Islet precursor cell (in vitro differentiated cells): ENCODE data around the gene SRSF1.

Experiments
- DNase-seq: peaks from one replicate; pipeline ENCODE4 v3.0.0-alpha.2; 2018

Gene SRSF1, protein sequence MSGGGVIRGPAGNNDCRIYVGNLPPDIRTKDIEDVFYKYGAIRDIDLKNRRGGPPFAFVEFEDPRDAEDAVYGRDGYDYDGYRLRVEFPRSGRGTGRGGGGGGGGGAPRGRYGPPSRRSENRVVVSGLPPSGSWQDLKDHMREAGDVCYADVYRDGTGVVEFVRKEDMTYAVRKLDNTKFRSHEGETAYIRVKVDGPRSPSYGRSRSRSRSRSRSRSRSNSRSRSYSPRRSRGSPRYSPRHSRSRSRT

GRCh38 chr17:58006924-58007780, at the start of gene SRSF1:
Gene SRSF1, minus strand, starts transcription at chr17:58007246. Its CDS starts 109 bp downstream, at chr17:58007137.
- DNase-seq, result peak; percentile 99

GRCh38 chr17:58056476-58056875, 49.4 kb upstream of the SRSF1 start:
- no peak for DNase-seq

- DNase-seq, result no peak
Observed at GRCh38 chr17:58054641-58055040, 47.6 kb upstream of the SRSF1 start.

DNA sequence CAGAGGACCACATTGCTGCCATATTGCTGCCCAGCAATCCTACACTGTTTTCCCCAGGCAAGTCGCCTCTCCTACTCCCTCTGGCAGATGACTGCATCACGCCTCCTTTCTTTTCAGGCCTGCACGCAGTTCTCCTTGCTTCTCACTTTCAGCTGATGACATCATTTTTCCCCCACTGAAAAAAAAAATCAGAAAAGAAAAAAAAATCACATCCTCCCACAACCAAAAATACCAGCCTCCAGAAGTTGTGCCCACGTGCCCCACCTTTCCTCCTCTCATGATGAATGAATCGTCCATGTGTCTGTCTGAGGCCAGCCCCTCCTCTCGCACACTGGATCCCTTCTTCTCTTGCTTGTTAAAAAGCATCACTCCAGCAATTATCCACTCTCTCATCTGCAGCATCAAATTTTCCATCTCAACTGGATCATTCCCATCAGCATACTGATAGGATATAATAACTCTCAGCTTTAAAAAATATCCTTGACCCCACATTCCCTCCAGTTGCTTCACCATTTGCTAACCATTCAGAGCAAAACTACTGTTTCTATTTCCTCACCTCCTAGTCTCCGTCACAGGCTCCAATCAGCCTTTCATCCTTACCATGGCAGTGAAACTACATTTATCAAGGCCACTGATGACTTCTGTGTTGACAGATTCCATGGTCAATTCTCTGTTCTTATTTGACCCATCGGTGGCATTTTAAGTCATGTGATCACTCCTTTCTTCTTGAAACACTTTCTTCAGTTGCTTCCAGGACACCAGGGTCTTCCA, 46.1 kb upstream of the SRSF1 start:
- no peak for DNase-seq

DNA sequence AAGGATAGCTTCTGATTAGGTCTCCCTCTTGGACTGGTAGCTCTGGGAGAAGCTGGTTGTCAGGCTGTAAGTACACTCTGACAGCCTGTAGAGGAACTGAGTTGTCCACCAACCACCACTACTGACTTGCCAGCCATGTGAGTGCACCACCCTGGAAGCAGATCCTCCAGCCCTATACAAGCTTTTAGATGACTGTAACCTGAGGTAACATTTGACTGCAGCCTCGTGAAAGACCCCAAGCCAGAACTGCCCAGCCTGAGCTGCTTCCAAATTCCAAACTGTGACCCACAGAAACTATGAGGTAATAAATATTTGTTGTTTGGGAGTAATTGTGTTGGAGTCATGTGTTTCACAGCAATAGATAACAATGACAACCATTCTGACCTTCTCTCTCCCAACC, 45.4 kb upstream of the SRSF1 start:
- peak; percentile 46 for DNase-seq

DNA sequence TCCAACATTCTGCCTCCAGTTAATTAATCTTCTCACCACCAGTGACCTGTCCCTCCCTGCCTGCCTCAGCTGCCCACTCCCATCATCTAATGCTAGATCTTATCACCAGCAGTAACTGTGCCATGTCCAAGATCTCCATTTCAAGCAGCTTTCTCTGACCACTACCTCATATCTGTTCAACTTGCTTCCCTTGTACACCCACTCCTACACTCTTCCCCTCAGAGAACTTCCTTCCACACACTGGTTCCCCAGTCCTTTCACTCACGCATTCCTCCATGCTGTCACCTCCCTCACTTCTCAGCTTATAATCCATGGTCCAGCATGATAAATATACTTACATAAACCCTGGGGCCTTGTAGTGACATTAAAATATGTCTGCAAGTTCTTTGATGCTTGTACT, 44.4 kb upstream of the SRSF1 start:
- no peak for DNase-seq

DNA sequence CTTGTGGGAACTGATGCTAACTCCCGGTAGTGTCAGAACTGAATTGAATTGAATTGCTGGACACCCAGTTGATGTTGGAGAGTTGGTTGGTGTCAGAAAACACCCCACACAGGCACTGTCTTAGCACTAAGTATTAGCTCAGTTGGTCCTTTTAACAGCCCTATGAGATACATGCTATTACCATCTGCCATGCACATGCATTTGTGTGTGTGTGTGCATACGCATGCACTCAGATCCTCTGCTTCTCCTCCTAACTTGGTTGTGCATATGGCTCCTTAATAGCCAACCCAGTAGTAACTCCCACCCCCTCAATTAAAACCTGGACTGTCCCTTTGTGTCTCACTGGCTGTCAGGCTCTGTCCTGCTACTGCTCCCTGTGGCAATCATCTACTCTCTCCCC, 43.9 kb upstream of the SRSF1 start:
- peak; percentile 37 for DNase-seq

DNA sequence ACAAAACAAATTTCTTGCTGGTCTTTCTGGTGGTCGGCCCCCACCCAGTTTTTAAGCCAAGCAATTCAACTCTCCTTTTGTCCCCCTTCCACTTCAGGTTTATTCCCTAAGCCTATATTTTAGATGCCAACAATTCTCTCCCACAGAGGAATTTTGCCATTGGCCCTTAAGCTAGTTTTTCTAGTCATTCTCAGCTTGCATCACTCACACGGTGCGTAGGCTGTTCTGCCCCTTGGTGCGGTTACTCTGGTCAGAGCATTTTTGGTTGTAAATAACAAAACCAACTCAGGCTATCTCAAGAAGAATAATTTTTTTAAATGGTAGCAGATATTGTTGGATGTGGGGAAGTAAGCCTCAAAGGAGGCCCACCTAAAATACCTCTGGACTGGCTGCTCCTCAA, 42.5 kb upstream of the SRSF1 start:
- DNase-seq, result peak; percentile 48

DNA sequence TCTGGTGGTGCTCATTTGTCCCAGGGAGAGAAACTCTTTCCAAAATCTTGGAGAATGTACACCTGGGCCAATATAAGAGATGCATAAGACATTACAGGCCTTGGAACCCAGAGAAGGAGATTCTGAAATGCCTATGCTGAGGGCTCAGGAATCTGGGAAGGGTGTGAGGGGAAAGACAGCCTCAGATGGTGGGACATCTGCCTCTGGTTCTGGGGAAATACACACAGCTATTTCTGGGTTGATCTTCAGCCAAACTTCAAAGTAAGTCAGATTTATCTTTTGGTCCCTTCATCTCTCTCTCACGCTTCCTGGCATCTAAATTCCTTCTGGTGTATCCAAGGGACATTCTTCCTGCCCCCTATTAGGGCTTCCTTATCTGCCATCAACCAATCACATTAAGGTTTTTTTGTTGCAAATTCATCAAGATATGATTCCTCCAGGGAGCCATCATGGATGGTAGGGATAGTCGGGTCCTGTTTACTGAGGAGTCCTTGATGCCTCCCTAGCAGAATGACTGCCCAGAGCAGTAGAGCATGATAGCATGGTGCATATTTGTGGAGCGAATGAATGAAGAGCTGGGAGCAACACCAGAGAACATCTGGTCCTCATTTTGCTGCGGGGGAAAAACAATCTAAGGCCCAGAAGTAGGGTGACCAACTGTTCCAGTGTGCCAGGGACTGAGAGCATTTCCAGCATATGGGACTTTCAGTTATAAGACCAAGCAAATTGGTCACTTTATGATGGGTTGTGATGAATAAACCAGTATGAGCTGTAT, 40.5 kb upstream of the SRSF1 start:
- peak; percentile 41 for DNase-seq

DNA sequence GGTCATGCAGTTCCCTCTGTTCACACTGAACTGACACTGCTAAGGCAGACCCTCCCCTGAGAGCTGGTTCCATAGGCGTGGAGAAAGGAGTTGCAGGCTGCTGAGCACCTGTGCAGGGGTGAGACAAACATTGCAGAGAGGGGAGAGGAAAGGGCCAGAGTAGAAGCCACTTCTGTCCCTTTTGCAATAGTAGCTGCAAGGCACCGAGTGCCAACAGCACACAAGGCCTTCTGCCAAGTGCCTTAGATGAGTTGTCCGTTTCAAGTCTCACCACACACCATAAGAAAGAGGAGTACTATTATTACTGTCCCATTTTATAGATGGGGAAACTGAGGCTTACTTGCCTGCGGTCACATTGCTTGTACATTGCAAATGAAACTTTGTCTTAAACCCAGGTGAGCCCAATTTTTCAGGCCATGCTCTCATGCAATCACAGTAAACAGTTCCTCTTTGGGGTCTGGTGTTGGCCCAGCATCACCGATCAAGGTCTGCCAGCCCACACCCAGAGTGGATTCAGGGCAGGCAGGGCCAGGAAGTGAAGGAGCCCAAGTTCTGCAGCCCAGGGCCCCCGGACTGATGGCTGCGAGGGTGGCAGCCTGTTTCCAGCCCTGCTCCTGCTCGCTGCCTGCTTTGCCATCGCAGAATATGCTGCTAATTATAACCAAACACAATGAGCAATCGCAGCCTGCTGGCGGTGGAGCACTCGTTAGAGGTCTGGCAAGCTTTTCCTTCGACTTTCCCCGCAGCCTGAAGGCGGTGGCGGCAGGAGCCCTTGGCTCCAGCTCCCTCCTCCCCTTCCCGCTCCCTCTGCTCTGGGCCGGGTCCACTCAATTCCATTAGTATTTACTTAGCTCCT, 39.4 kb upstream of the SRSF1 start:
- DNase-seq, result peak; percentile 66

GRCh38 chr17:58044256-58044655, 37.2 kb upstream of the SRSF1 start:
- peak; percentile 26 for DNase-seq

DNA sequence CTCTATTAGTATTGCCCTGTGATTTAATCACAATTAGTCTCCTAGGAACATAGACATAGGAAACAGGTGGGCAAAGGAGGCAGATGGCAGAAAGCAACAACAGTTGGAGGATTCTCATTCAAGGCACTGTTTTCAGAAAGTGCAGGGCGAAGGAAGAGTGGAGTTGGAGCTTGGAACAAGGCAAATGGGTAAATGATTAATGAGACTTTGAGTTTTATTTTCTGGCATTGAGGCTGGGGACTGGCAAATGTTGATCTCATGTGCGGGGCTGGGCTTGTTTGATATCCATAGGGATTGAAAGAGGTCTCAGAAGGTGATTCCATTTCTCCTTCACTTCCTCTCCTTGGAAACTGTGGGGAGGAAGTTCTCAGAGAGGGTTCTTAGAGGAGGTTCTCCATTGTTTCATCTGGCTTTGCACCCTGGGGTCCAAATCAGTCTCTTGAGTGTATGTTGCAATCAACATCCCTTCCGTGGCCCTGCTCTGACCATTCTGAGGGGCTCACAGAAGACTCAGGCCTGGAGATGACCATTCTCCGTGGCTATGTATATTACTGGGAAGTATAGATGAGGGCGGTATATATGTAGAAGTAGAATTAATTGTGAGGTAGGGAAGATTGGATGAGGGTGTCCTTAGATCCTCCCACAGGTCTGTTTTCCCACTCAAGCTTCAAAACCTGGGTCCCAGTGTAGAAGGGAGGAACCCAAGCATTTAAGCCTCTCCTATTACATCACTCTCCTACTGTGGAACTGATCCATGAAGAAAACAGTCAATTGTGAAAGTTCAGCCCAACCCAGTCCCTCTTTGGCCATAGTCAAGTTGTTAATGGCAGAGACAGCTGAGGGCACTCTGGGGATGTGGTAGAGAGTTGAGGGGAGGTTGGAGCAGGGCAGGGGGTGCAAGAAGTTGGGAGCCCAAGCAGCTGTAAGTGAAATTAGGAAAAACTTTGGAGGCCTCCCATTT, 36.5 kb upstream of the SRSF1 start:
- DNase-seq, result peak; percentile 42

DNA sequence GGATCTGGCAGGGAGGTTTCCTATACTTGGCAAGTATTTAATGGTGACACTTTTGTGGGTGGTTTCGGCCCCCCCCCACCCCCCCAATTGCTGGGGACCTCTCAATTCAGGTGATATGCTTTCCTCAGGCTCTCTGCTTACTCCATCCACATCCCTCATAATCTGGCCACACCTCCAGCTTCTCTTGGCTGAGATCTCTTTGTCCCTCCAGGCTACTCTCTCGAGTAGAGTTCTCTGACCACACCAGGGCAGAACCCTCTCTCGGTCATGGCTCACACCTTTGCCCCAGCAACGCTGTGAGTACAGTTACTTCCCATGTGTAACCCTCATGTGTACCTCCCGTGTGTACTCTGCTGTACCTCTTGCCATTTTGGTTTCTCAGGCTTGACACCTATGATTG, 34.1 kb upstream of the SRSF1 start:
- peak; percentile 51 for DNase-seq

DNA sequence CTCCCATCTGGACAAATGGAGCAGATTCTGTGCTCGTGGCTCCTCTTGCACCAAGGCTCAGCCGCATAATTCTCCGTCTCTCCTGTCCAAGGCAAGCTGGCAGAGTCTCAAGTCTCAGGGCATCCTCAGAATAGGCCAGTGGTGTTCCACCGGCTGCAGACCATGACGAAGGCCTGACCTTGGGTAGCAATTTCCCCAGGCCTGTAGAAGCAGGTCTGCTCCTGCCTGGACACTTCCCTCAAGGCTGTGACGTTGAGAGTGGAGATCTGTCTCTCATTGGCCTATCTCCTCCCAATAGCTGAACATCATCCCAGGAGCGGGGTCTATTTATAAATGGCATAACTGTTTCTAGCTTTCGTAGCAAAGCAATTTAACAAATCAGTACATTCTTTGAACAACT, 33.3 kb upstream of the SRSF1 start:
- DNase-seq, result no peak

GRCh38 chr17:58039975-58040374, 32.9 kb upstream of the SRSF1 start:
- DNase-seq, result peak; percentile 49

GRCh38 chr17:58032691-58033415, 25.8 kb upstream of the SRSF1 start:
- no peak for DNase-seq

GRCh38 chr17:58028578-58028977, 21.5 kb upstream of the SRSF1 start:
- no peak for DNase-seq

- DNase-seq, result no peak
Observed at GRCh38 chr17:58020401-58020800, 13.4 kb upstream of the SRSF1 start.

DNA sequence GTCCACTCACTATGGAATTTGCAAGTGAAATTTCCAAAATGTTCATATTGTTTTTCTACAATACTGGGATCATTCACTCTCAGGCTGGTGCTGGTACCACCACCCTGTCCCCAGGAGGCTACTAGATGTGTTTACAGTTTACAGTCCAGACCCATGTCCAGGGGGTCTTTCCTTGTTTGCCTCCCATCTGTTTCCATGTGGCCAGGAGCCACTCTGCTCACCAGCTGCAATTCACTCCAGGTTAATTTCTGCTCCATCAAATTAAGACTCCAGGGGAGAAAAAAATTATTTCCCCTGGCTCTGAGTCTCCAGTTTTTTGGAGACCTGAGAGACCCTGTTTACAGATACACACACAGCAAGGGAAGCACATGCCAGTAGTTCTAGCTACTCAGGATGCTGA, 12.5 kb upstream of the SRSF1 start:
- DNase-seq, result no peak

GRCh38 chr17:58019039-58019438, 12.0 kb upstream of the SRSF1 start:
- DNase-seq, result no peak
